Stomach (tissue), 9 donors: ENCODE results near the gene RSRC1. TPM values are rescaled to one million over a fixed set of nuclear protein-coding genes. Genes with fewer than 3 reads are reported as not detected.

ENCODE experiments used
- DNase-seq, 2 donors: peaks; one replicate each; pipeline versions ENCODE4 v3.0.0 to v3.0.0-alpha.2; 2013 to 2019
- H3K27ac ChIP-seq, 5 donors: fragments of 200-600 bp in 4 of 5; sonication (generic) in 4 of 5; one replicate each; pipeline ENCODE4 v1.5.1; 2013 to 2019; ENCODE audit warnings: mild to moderate bottlenecking in 1 of 5, moderate library complexity in 1 of 5
- H3K27me3 ChIP-seq, 3 donors: fragments of 200-600 bp; sonication (generic); one replicate each; pipeline ENCODE4 v1.5.1; 2017 to 2019; ENCODE audit warnings: mixed run types in 1 of 3
- H3K36me3 ChIP-seq, 4 donors: fragments of 200-600 bp; sonication (generic); 1 replicate in 3 of 4; 2 replicates in 1 of 4; pipeline ENCODE4 v1.5.1; 2016 to 2019
- H3K4me1 ChIP-seq, 4 donors: fragments of 200-600 bp; sonication (generic); one replicate each; pipeline ENCODE4 v1.5.1; 2016 to 2019
- H3K4me3 ChIP-seq, 4 donors: fragments of 200-600 bp; sonication (generic) in 3 of 4; one replicate each; pipeline ENCODE4 v1.5.1; 2016 to 2019; ENCODE audit warnings: mild to moderate bottlenecking in 1 of 4
- H3K9me3 ChIP-seq, 4 donors: fragments of 200-600 bp; sonication (generic); one replicate each; pipeline ENCODE4 v1.5.1; 2016 to 2019
- CTCF ChIP-seq, 7 experiments: fragments of 450-650 bp in 4 of 7; fragments of 200-600 bp in 3 of 7; sonication (generic) in 3 of 7; IDR thresholded peaks; one replicate each; pipeline ENCODE4 v1.5.1; 2016 to 2019; ENCODE audit warnings: antibody characterized with exemption in 7 of 7, control low read depth in 2 of 7, mild to moderate bottlenecking in 1 of 7
- EP300 ChIP-seq: sonication (generic); formaldehyde crosslinking; IDR thresholded peaks from one replicate; pipeline ENCODE4 v1.6.1; 2017; ENCODE audit warnings: antibody characterized with exemption
- POLR2A ChIP-seq, 4 donors: fragments of 450-650 bp; IDR thresholded peaks; one replicate each; pipeline ENCODE4 v1.6.1; 2016; ENCODE audit warnings: antibody characterized with exemption in 4 of 4, control low read depth in 2 of 4, mild to moderate bottlenecking in 1 of 4, moderate library complexity in 1 of 4
- POLR2AphosphoS5 ChIP-seq, 3 donors: sonication (generic); formaldehyde crosslinking; IDR thresholded peaks; one replicate each; pipeline ENCODE4 v1.6.1; 2016; ENCODE audit warnings: antibody characterized with exemption in 3 of 3
- WGBS, 5 donors: extraction: QIAGEN DNeasy Blood & Tissue Kit in 3 of 5; methylation state at CpG; one replicate each; pipeline versions ENCODE4 v1.1.5 to v1.1.7; 2013 to 2018; 5-methylcytosine and 5-hydroxymethylcytosine counted together
- intact Hi-C: fragments of 100-400 bp; cut with DNase I; formaldehyde crosslinking; loops from one replicate; pipeline ENCODE4 v1.15.1; 2023; ENCODE audit warnings: low total_unique reads
- polyA plus RNA-seq, 3 donors: library from polyadenylated mRNA; stranded (reverse); fragments of 200-250 nt; gene quantifications; one replicate each; pipeline ENCODE4 v1.2.3, GENCODE V29; 2013
- total RNA-seq, 5 donors: library from RNA; depleted of rRNA; stranded (reverse); fragments of >200 nt; gene quantifications; one replicate each; pipeline versions ENCODE4 v1.1.0 to v1.2.3, GENCODE V29; 2014 to 2016
- donor health status: healthy with polysubstance abuse.
- donor health status: Bipolar disorder and iron deficiency.
- donor health status: healthy.

The RSRC1 gene
- total and polyA plus RNA-seq, 8 donors = 1.7 to 502 (median 12.0) TPM

GRCh38 chr3:158140396-158140795 lies 30.5 kb downstream of the RSRC1 start:
- no peak for TF ChIP-seq POLR2AphosphoS5 (IDR thresholded peaks at IDR 0.05)
- no peak for TF ChIP-seq CTCF (IDR thresholded peaks at IDR 0.05)
- no peak for TF ChIP-seq POLR2A (IDR thresholded peaks at IDR 0.05)
- TF ChIP-seq EP300 = no peak
- WGBS, 5 donors = 60 to 80% (median 77%) methylated on average over 2 of the region's 2 CpGs
- Histone ChIP-seq H3K27me3 (no peaks in the 10 kb centered on the region), H3K4me3 (no peak overlapping the region), H3K9me3 (no peaks in the 10 kb centered on the region), H3K36me3 (peaks cover 0 to 21% (median 12%) of the 10 kb centered on the region in 4 donors), H3K27ac (no peak overlapping the region), H3K4me1 (no peaks in the 10 kb centered on the region)
- no peak for DNase-seq
- intact Hi-C loops = no loop called here

GRCh38 chr3:158148218-158148617 lies 38.3 kb downstream of the RSRC1 start:
- H3K27me3 ChIP-seq = no peaks in the 10 kb centered on the region
- H3K36me3 ChIP-seq = no peaks in the 10 kb centered on the region
- no peak overlapping the region for H3K4me3 ChIP-seq
- no peak overlapping the region for H3K27ac ChIP-seq
- intact Hi-C loops = no loop called here
- DNase-seq = no peak
- H3K9me3 ChIP-seq = no peaks in the 10 kb centered on the region
- 59 to 87% (median 67%) methylated on average over 2 of the region's 2 CpGs for WGBS, 5 donors
- no peak for TF ChIP-seq POLR2AphosphoS5 (IDR thresholded peaks at IDR 0.05)
- TF ChIP-seq CTCF (IDR thresholded peaks at IDR 0.05) = no peak
- TF ChIP-seq EP300 = no peak
- TF ChIP-seq POLR2A (IDR thresholded peaks at IDR 0.05) = no peak
- no peaks in the 10 kb centered on the region for H3K4me1 ChIP-seq

- no peak for TF ChIP-seq EP300
- no peak for TF ChIP-seq POLR2A (IDR thresholded peaks at IDR 0.05)
- TF ChIP-seq POLR2AphosphoS5 (IDR thresholded peaks at IDR 0.05) = no peak
- no peak for TF ChIP-seq CTCF (IDR thresholded peaks at IDR 0.05)
- intact Hi-C loops = no loop called here
- 79 to 89% (median 86%) methylated on average over 2 of the region's 2 CpGs for WGBS, 5 donors
Measured at GRCh38 chr3:158152186-158152585, 42.3 kb downstream of the RSRC1 start.

GRCh38 chr3:158158969-158159368 lies 49.1 kb downstream of the RSRC1 start:
- no peak for TF ChIP-seq POLR2AphosphoS5 (IDR thresholded peaks at IDR 0.05)
- TF ChIP-seq CTCF (IDR thresholded peaks at IDR 0.05) = no peak
- no peak for TF ChIP-seq EP300
- no peak for TF ChIP-seq POLR2A (IDR thresholded peaks at IDR 0.05)
- intact Hi-C loops = no loop called here
- no peak for DNase-seq

More at GRCh38 chr3:158152186-158152585, 42.3 kb downstream of the RSRC1 start:
- Histone ChIP-seq H3K9me3 (no peaks in the 10 kb centered on the region), H3K36me3 (peaks cover 0 to 9% (median 2%) of the 10 kb centered on the region in 4 donors), H3K4me1 (no peaks in the 10 kb centered on the region), H3K27me3 (no peaks in the 10 kb centered on the region), H3K27ac (no peak overlapping the region), H3K4me3 (no peak overlapping the region)
- DNase-seq = no peak

More at GRCh38 chr3:158158969-158159368, 49.1 kb downstream of the RSRC1 start:
- Histone ChIP-seq H3K27me3 (no peaks in the 10 kb centered on the region), H3K36me3 (peaks cover 0 to 9% (median 2%) of the 10 kb centered on the region in 4 donors), H3K27ac (no peak overlapping the region), H3K9me3 (no peaks in the 10 kb centered on the region), H3K4me1 (peaks cover 0 to 11% (median 2%) of the 10 kb centered on the region in 4 donors), H3K4me3 (no peak overlapping the region)
